Peyer's patch (tissue), 4 donors: ENCODE results near the gene AFDN.

Source experiments
- POLR2A ChIP-seq, 2 donors: fragments of 450-650 bp; IDR thresholded peaks; one replicate each; pipeline ENCODE4 v1.5.1; 2017; ENCODE audit warnings: antibody characterized with exemption in 2 of 2, mild to moderate bottlenecking in 2 of 2, moderate library complexity in 2 of 2
- TF ChIP-seq, protein P1 (sequence below), 6 experiments: fragments of 450-650 bp in 4 of 6; fragments of 200-600 bp in 2 of 6; sonication (generic) in 1 of 6; IDR thresholded peaks; one replicate each; pipeline ENCODE4 v1.5.1; 2017 to 2019; ENCODE audit warnings: antibody characterized with exemption in 6 of 6, mild to moderate bottlenecking in 3 of 6, moderate library complexity in 1 of 6

DNA sequence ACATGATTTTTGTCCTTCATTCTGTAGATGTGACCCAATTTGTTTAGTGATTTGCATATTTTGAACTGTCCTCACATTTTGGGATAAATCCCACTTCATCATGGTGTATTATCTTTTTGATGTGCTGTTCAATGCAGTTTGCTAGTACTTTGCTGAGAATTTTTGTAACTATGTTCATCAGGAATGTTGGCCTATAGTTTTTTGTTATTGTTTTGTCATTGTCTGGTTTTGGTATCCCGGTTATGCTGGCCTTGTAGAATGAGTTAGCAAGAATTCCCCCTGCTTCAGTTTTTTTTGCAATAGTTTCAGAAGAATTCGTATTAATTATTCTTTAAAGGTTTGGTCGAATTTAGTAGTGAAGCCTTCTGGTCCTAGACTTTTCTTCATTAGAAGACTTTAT lies 182.6 kb downstream of the AFDN start:
- TF ChIP-seq, protein P1, sequence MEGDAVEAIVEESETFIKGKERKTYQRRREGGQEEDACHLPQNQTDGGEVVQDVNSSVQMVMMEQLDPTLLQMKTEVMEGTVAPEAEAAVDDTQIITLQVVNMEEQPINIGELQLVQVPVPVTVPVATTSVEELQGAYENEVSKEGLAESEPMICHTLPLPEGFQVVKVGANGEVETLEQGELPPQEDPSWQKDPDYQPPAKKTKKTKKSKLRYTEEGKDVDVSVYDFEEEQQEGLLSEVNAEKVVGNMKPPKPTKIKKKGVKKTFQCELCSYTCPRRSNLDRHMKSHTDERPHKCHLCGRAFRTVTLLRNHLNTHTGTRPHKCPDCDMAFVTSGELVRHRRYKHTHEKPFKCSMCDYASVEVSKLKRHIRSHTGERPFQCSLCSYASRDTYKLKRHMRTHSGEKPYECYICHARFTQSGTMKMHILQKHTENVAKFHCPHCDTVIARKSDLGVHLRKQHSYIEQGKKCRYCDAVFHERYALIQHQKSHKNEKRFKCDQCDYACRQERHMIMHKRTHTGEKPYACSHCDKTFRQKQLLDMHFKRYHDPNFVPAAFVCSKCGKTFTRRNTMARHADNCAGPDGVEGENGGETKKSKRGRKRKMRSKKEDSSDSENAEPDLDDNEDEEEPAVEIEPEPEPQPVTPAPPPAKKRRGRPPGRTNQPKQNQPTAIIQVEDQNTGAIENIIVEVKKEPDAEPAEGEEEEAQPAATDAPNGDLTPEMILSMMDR (IDR thresholded peaks at IDR 0.05): no peak
- TF ChIP-seq POLR2A (IDR thresholded peaks at IDR 0.05): no peak
